Panc1 (cell line): ENCODE results near the gene COL6A2. TPM values are rescaled to one million over a fixed set of nuclear protein-coding genes. Genes with fewer than 3 reads are reported as not detected.
"Not testable (repeated sequence)": the region's sequence is repeated elsewhere in the genome, so short reads cannot be mapped to it uniquely, and the experiment has no call there.

ENCODE experiments used
- ATAC-seq: fragments of 200-7000 bp; cut with Tn5 transposase; 2 replicates; pipeline ENCODE4 v1.9.1; 2020; ENCODE audit warnings: mild to moderate bottlenecking, moderate library complexity
- BruUV-seq: library from RNA; stranded (reverse); fragments of 400-500 nt; replicated peaks from 2 replicates; lab custom pipeline; 2021; lab: Mats Ljungman, UMichigan
- CTCF ChIA-PET: fragments of 300-600 bp; sonication (Branson Sonifier 250); formaldehyde crosslinking; loops from one replicate; lab custom pipeline; 2022; ENCODE audit warnings: antibody characterized with exemption; lab: Charles Lee
- POLR2A ChIA-PET: fragments of 300-600 bp; sonication (Branson Sonifier 250); formaldehyde crosslinking; loops from one replicate; lab custom pipeline; 2022; ENCODE audit warnings: antibody characterized with exemption; lab: Charles Lee
- DNase-seq: peaks from one replicate; pipeline ENCODE4 v3.0.0-alpha.2; 2010; ENCODE audit warnings: low read depth, low spot score
- H3K27ac ChIP-seq: 2 replicates; pipeline ENCODE4 v1.5.1; 2011; ENCODE audit warnings: mild to moderate bottlenecking, low read length, inconsistent platforms
- H3K27me3 ChIP-seq: fragments of 200-500 bp; sonication (Bioruptor generic); 2 replicates; pipeline ENCODE4 v1.6.0; 2014; ENCODE audit warnings: low read length, inconsistent platforms; ENCODE audit not compliant: control insufficient read depth, insufficient read depth
- H3K36me3 ChIP-seq: fragments of 200-500 bp; sonication (Bioruptor generic); 2 replicates; pipeline ENCODE4 v1.5.1; 2014; ENCODE audit warnings: inconsistent platforms, mild to moderate bottlenecking, low read length, moderate library complexity; ENCODE audit not compliant: control insufficient read depth, insufficient read depth
- H3K4me1 ChIP-seq: 2 replicates; pipeline ENCODE4 v1.5.1; 2011; ENCODE audit warnings: inconsistent platforms, mild to moderate bottlenecking, low read length, moderate library complexity; ENCODE audit not compliant: control insufficient read depth, insufficient read depth
- H3K4me3 ChIP-seq, 2 experiments: 2 replicates each; pipeline ENCODE4 v1.5.1; 2011 to 2012; ENCODE audit warnings: low read depth in 2 of 2, low read length in 2 of 2, mild to moderate bottlenecking in 2 of 2, inconsistent platforms in 1 of 2, moderate library complexity in 1 of 2
- H3K9me3 ChIP-seq: fragments of 200-500 bp; sonication (Bioruptor generic); 2 replicates; pipeline ENCODE4 v1.5.1; 2014; ENCODE audit warnings: low read depth, mild to moderate bottlenecking, inconsistent platforms, low read length, moderate library complexity; ENCODE audit not compliant: control insufficient read depth, insufficient read depth
- CTCF ChIP-seq: fragments of 450-650 bp; IDR thresholded peaks from 2 replicates; pipeline ENCODE4 v1.5.1; 2017; ENCODE audit warnings: mild to moderate bottlenecking
- POLR2AphosphoS5 ChIP-seq: IDR thresholded peaks from 2 replicates; pipeline ENCODE4 v1.6.1; 2012; ENCODE audit warnings: mild to moderate bottlenecking, low read depth, low read length, moderate library complexity
- REST ChIP-seq, 2 experiments: IDR thresholded peaks; 2 replicates each; pipeline ENCODE4 v1.6.1; 2011 to 2012; ENCODE audit warnings: low read depth in 2 of 2, control low read depth in 1 of 2, low read length in 1 of 2, mild to moderate bottlenecking in 1 of 2, moderate library complexity in 1 of 2; ENCODE audit not compliant: insufficient read depth in 1 of 2
- SIN3A ChIP-seq: IDR thresholded peaks from 2 replicates; pipeline ENCODE4 v1.6.1; 2012; ENCODE audit warnings: low read depth, mild to moderate bottlenecking, low read length, moderate library complexity, borderline replicate concordance; ENCODE audit not compliant: insufficient read depth
- TCF7L2 ChIP-seq: IDR thresholded peaks from 2 replicates; pipeline ENCODE4 v1.6.1; 2011; ENCODE audit warnings: mild to moderate bottlenecking, low read depth, low read length, inconsistent platforms
- in situ Hi-C: cut with HindIII; loops from 2 replicates; pipeline ENCODE4 v1.10.0; 2016; ENCODE audit warnings: low sequenced_read_pairs, low pct_unique_long_range_greater_than_20kb
- intact Hi-C: fragments of 100-400 bp; cut with micrococcal nuclease; formaldehyde crosslinking; loops from one replicate; pipeline ENCODE4 v1.10.0; 2022; ENCODE audit not compliant: unreplicated experiment
- total RNA-seq: library from RNA; stranded (reverse); gene quantifications from one replicate; pipeline ENCODE4 v1.2.1, GENCODE V29; 2021; ENCODE audit not compliant: unreplicated experiment

The COL6A2 gene
- total RNA-seq, 1 experiment from 2014 or later, result 29.9 TPM

GRCh38 chr21:46139686-46140085 is 41.8 kb downstream of the COL6A2 start:
- H3K27me3 ChIP-seq, result no peaks in the 10 kb centered on the region
- no peaks in the 10 kb centered on the region for H3K36me3 ChIP-seq
- no peak for TF ChIP-seq POLR2AphosphoS5
- TF ChIP-seq CTCF, result no peak
- no peak for TF ChIP-seq TCF7L2
- no peak for TF ChIP-seq REST (IDR thresholded peaks at IDR 0.05; ENCODE audit: insufficient read depth in 1 of 2, low read depth in 2 of 2, low read length in 1 of 2)
- no peak for TF ChIP-seq SIN3A
- H3K4me1 ChIP-seq, result no peaks in the 10 kb centered on the region
- H3K9me3 ChIP-seq, result no peaks in the 10 kb centered on the region
- in situ Hi-C loops, result no loop called here
- no peak overlapping the region for H3K4me3 ChIP-seq
- ChIA-PET POLR2A (no interaction called here), CTCF (no interaction called here)
- ATAC-seq (no peak), DNase-seq (no peak)
- no peak overlapping the region for H3K27ac ChIP-seq
- intact Hi-C loops, result no loop called here
- no TSS peak for BruUV-seq

- H3K4me1 ChIP-seq, H3K27ac ChIP-seq, intact Hi-C loops, H3K27me3 ChIP-seq, H3K36me3 ChIP-seq, H3K4me3 ChIP-seq, in situ Hi-C loops, BruUV-seq, POLR2A ChIA-PET, H3K9me3 ChIP-seq, CTCF ChIA-PET, ATAC-seq, DNase-seq: not testable (repeated sequence)
These were observed 42.6 kb downstream of the COL6A2 start for GRCh38 chr21:46140352-46141003.

GRCh38 chr21:46141767-46142581 is 44.1 kb downstream of the COL6A2 start:
- DNase-seq (no peak), ATAC-seq (no peak)
- no peaks in the 10 kb centered on the region for H3K36me3 ChIP-seq
- no peaks in the 10 kb centered on the region for H3K4me1 ChIP-seq
- intact Hi-C loops, result no loop called here
- no peaks in the 10 kb centered on the region for H3K9me3 ChIP-seq
- ChIA-PET CTCF (interaction anchor here (0.6 to 2.1 kb wide), 2 partner anchors 11 to 19 kb away, joined by 3 to 7 read pairs; no protein-coding TSS in a partner anchor), POLR2A (no interaction called here)
- H3K4me3 ChIP-seq, result no peak overlapping the region
- in situ Hi-C loops, result no loop called here
- H3K27me3 ChIP-seq, result no peaks in the 10 kb centered on the region
- BruUV-seq, result no TSS peak
- H3K27ac ChIP-seq, result no peak overlapping the region
- TF ChIP-seq TCF7L2 (no peak), REST (IDR thresholded peaks at IDR 0.05; ENCODE audit: insufficient read depth in 1 of 2, low read depth in 2 of 2, low read length in 1 of 2) (no peak), POLR2AphosphoS5 (no peak), CTCF (no peak), SIN3A (no peak)
